NCI-H1417 treated with DMSO at 0.1 percent for 48 hours (cell line): ENCODE data around the gene GIT2.

Source experiments
- DNase-seq: peaks from one replicate; lab custom pipeline; 2025; lab: John Stamatoyannopoulos, UW

The GIT2 gene

DNA sequence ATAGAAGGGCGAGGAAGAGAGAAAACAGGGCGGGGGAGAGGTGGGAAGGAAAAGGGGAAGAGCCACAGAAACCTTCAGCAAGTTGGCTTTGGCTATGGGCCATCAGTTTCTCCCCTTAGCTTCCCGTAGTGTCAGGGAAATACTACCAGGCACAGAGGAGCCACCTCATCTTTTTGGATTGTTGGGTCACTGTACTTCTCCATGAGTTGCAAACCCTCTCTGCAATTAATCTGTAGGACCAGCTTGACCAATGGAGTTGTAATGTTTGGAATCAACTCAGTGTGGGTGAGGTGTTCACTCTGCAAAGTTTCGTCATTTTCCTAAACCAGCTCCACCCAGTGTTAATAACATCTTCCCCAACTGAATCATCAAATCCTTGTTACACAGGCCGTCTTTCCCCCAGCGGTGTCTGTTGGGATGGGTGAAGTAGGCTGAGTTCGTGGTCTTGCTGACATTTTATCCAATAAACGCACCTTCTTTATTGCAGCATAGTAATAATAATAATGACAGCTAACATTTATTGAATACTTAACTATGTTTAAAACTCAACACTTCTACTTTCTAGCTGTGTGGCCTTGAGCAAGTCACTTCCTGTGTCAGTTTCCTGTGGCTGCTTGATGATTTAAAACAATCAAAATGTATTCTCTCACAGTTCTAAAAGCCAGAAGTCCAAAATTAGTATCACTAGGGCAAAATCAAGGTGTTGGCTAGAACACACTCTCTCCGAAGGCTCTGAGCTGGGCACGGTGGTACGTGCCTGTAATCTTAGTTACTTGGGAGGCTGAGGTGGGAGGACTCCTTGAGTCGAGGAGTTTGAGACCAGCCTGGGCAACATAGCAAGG is 107.8 kb downstream of the GIT2 start:
- DNase-seq, result no peak

DNA sequence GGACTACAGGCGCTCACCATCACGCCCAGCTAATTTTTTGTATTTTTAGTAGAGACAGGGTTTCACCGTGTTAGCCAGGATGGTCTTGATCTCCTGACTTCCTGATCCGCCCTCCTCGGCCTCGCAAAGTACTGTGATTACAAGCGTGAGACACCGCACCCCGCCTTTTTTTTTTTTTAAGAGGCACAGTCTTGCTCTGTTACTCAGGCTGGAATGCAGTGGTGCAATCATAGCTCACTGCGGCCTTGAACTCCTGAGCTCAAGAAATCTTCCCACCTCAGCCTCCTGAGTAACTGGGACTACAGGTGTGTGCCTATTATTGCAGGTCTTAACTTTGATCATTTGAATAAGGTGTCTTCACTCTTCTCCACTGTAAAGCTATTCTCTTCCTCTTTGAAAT is 110.6 kb downstream of the GIT2 start:
- DNase-seq, result no peak

DNA sequence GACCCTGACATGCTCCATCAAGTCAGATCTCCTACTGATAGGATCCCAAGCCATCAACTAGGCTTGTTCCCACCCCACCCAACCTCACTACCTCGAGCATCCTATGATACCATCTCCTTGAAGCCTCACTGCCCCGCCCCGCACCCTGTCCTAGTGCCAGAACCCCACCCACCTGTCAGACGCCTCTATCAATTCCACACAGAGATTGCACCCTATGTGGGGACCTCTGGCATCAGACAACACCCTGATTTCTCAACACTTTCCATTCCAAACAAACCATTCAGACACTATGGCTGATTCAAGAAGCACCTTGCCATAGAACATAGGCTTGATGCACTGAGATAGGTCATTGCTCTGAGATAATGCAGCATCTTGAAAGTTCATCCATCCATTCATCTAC is 112.7 kb downstream of the GIT2 start:
- no peak for DNase-seq

DNA sequence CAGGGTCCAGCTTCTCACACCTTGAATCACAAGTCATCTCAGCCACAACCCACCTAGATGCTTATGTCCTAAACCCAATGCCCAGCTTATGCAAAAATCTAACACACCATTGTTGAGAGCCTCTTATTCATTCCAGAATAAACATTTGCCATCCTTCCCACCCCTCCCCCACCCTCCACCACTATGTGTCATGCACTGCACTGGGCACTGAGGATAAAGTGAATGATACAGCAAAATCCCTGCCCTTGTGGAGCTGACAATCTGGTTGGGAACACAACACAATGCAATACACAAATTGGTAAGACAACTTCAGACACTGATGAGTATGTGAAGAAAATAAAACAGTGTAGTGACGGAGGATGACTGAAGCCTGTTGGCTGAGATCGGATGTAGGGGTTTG is 114.4 kb downstream of the GIT2 start:
- DNase-seq, result no peak

DNA sequence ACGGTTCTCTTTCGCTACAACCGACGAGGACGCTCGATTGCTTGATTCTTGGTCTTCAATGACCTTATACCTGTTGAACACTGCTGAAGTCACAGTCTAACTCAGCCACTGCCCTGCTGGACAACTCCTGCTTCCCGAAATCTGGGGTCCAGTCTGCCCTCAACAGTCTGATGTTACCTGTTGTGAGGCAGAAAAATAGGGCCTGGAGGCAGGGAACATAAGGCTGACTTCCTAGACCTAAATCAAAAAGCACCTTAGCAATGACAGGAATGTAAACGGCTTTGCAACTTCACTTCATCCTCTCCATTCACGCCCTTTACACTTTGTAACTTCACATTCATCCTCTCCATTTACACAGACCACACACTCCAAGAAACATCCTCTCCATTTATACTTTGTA is 115.2 kb downstream of the GIT2 start:
- no peak for DNase-seq

DNA sequence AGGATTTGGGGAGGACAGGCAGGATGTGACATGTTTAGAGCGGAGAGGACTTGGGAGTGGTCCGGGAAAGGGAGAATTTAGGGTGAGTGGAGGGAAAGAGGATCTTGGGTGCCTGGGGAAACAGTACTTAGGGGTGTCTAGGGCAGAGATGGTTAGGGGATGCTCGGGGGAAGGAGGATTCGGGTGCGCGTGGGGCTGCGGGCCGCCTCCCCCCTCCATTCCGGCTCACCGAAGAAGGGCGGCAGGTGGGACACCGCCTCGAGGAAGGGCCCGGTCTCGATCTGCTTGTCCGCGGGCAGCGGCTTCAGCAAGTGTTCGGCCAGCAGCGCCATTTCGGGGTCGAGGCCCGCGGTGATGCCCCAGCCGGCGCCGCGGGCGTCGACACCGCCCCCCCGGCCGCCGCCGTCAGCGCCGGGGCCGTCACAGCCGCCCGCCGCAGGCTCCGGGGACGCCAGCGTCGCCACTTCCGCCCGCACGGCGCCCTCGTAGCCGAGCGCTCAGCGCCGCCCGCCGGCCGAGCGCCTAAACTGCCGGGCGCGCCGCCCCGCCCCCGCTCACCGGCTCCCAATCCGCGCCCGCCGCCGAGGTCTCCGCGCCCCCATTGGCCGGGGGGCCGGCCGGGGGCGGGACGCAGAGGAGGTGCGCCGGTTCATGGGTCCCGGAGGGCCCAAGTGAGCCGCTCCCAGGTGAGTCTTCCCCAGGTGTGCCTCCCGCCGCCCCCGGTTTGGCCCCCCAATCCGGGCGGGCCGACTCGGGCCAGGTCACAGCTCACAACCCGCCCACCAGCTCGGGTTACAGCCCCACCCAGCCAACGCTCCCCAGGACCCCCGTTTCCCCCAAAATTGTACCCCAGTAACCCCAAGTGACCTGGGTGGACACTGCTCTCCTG is 115.9 kb downstream of the GIT2 start, which contains the start of gene GLTP:
TSS of gene GLTP (minus strand) at position 499 of the 889 bp plus-strand sequence. CDS start at position 332, 167 bp downstream.
- peak; percentile 60 for DNase-seq
